ENCODE measurements around the gene CFAP97D2. TPM values are rescaled to one million over a fixed set of nuclear protein-coding genes. Genes with fewer than 3 reads are reported as not detected.

The CFAP97D2 gene
- polyA plus RNA-seq, 1 donor from 2014 or later = not detected

GRCh38 chr13:114228176-114228575, 49.1 kb downstream of the CFAP97D2 start:
- no peak overlapping the region for H3K9ac ChIP-seq (ENCODE audit: low read length)
- H3F3A ChIP-seq (ENCODE audit: insufficient read depth, low read length, poor library complexity, severe bottlenecking) = no peaks in the 10 kb centered on the region
- H3K4me2 ChIP-seq (ENCODE audit: low read length) = no peak overlapping the region
- no peaks in the 10 kb centered on the region for H4K20me1 ChIP-seq (ENCODE audit: insufficient read depth)
- no peak overlapping the region for H2AFZ ChIP-seq (ENCODE audit: low read depth, low read length)
- no peak overlapping the region for H3K27ac ChIP-seq (ENCODE audit: low read length)
- H3K36me3 ChIP-seq (ENCODE audit: insufficient read depth, low read length) = no peaks in the 10 kb centered on the region
- no peak overlapping the region for H3K4me3 ChIP-seq (ENCODE audit: low read length)
- no peaks in the 10 kb centered on the region for H3K9me2 ChIP-seq (ENCODE audit: insufficient read depth, low read length)
- no peaks in the 10 kb centered on the region for H3K79me2 ChIP-seq (replicated peaks; ENCODE audit: insufficient read depth, low read length)
- H3K9me3 ChIP-seq (ENCODE audit: low read length) = no peaks in the 10 kb centered on the region
- no peak for TF ChIP-seq SMC3 (conservative IDR thresholded peaks at IDR 0.05; ENCODE audit: poor library complexity)
- no peak for TF ChIP-seq EP300 (conservative IDR thresholded peaks at IDR 0.05; ENCODE audit: poor library complexity, severe bottlenecking)
- no peak for TF ChIP-seq EZH2 (IDR thresholded peaks at IDR 0.05; ENCODE audit: borderline replicate concordance, insufficient read depth, low read length, poor library complexity, severe bottlenecking)
- no peaks in the 10 kb centered on the region for H3K27me3 ChIP-seq (ENCODE audit: insufficient read depth, low read depth, low read length)

DNA sequence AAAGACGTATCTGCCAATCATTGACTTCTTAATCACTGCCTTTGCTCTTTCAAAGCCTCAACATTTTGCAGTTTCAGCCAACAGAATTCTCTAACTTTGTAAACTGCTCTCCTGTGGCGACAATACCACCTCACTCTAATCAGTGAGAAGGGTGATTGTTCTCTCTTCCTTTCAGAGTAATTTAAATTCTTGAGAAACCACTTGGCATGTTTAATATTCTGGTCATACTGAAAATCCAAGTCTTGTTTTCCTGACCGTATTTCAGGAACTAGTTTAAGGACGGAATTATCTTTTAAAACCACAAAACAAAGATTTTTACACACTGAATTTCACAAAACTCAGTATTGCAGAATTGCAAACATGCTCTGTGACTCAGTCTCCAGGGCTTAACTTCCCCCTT, 50.4 kb downstream of the CFAP97D2 start:
- no peaks in the 10 kb centered on the region for H3K27me3 ChIP-seq (ENCODE audit: insufficient read depth, low read depth, low read length)
- no peaks in the 10 kb centered on the region for H4K20me1 ChIP-seq (ENCODE audit: insufficient read depth)
- no peak overlapping the region for H3K27ac ChIP-seq (ENCODE audit: low read length)
- H3K9me3 ChIP-seq (ENCODE audit: low read length) = no peaks in the 10 kb centered on the region
- H3K79me2 ChIP-seq (replicated peaks; ENCODE audit: insufficient read depth, low read length) = no peaks in the 10 kb centered on the region
- H3K9me2 ChIP-seq (ENCODE audit: insufficient read depth, low read length) = no peaks in the 10 kb centered on the region
- H3K4me3 ChIP-seq (ENCODE audit: low read length) = no peak overlapping the region
- TF ChIP-seq SMC3 (conservative IDR thresholded peaks at IDR 0.05; ENCODE audit: poor library complexity) = no peak
- TF ChIP-seq EP300 (conservative IDR thresholded peaks at IDR 0.05; ENCODE audit: poor library complexity, severe bottlenecking) = no peak
- TF ChIP-seq, protein P1, sequence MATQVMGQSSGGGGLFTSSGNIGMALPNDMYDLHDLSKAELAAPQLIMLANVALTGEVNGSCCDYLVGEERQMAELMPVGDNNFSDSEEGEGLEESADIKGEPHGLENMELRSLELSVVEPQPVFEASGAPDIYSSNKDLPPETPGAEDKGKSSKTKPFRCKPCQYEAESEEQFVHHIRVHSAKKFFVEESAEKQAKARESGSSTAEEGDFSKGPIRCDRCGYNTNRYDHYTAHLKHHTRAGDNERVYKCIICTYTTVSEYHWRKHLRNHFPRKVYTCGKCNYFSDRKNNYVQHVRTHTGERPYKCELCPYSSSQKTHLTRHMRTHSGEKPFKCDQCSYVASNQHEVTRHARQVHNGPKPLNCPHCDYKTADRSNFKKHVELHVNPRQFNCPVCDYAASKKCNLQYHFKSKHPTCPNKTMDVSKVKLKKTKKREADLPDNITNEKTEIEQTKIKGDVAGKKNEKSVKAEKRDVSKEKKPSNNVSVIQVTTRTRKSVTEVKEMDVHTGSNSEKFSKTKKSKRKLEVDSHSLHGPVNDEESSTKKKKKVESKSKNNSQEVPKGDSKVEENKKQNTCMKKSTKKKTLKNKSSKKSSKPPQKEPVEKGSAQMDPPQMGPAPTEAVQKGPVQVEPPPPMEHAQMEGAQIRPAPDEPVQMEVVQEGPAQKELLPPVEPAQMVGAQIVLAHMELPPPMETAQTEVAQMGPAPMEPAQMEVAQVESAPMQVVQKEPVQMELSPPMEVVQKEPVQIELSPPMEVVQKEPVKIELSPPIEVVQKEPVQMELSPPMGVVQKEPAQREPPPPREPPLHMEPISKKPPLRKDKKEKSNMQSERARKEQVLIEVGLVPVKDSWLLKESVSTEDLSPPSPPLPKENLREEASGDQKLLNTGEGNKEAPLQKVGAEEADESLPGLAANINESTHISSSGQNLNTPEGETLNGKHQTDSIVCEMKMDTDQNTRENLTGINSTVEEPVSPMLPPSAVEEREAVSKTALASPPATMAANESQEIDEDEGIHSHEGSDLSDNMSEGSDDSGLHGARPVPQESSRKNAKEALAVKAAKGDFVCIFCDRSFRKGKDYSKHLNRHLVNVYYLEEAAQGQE (IDR thresholded peaks at IDR 0.05; ENCODE audit: borderline replicate concordance) = no peak
- no peak for TF ChIP-seq RAD21 (conservative IDR thresholded peaks at IDR 0.05)
- TF ChIP-seq MXI1 (conservative IDR thresholded peaks at IDR 0.05; ENCODE audit: poor library complexity, severe bottlenecking) = no peak
- TF ChIP-seq EZH2 (IDR thresholded peaks at IDR 0.05; ENCODE audit: borderline replicate concordance, insufficient read depth, low read length, poor library complexity, severe bottlenecking) = no peak
- no peak for TF ChIP-seq POLR2AphosphoS5 (IDR thresholded peaks at IDR 0.05)
- no peak for TF ChIP-seq CTCF (IDR thresholded peaks at IDR 0.05; ENCODE audit: poor library complexity, severe bottlenecking)
- TF ChIP-seq TAF1 (IDR thresholded peaks at IDR 0.05; ENCODE audit: low read depth) = no peak
- H3K4me2 ChIP-seq (ENCODE audit: low read length) = no peak overlapping the region
- no peak overlapping the region for H2AFZ ChIP-seq (ENCODE audit: low read depth, low read length)
- H3K9ac ChIP-seq (ENCODE audit: low read length) = no peak overlapping the region
- H3K36me3 ChIP-seq (ENCODE audit: insufficient read depth, low read length) = no peaks in the 10 kb centered on the region
- no peaks in the 10 kb centered on the region for H3F3A ChIP-seq (ENCODE audit: insufficient read depth, low read length, poor library complexity, severe bottlenecking)

Measured in neural cell (in vitro differentiated cells).